GM18517 (cell line): ENCODE data around the gene SGTA.
"Not testable (repeated sequence)": the region's sequence is repeated elsewhere in the genome, so short reads cannot be mapped to it uniquely, and the experiment has no call there.

Experiments used
- ATAC-seq: cut with Tn5 transposase; IDR thresholded peaks from one replicate; pipeline ENCODE4 v1.9.1; 2021; ENCODE audit warnings: mild to moderate bottlenecking, moderate library complexity; ENCODE audit not compliant: unreplicated experiment

Gene SGTA

GRCh38 chr19:2716722-2717637 lies 66.1 kb downstream of the SGTA start:
- ATAC-seq: no peak

GRCh38 chr19:2716275-2716650 lies 66.8 kb downstream of the SGTA start:
- ATAC-seq: no peak

GRCh38 chr19:2715470-2716274 lies 67.4 kb downstream of the SGTA start:
- no peak for ATAC-seq

- ATAC-seq: no peak
Observed at GRCh38 chr19:2714531-2715269, 68.4 kb downstream of the SGTA start.

GRCh38 chr19:2714102-2714501 lies 69.0 kb downstream of the SGTA start:
- not testable (repeated sequence) for ATAC-seq

- ATAC-seq: not testable (repeated sequence)
Observed at GRCh38 chr19:2713170-2713569, 69.9 kb downstream of the SGTA start.

GRCh38 chr19:2711875-2712205 lies 71.2 kb downstream of the SGTA start:
- ATAC-seq: no peak

- ATAC-seq: no peak
Observed at GRCh38 chr19:2711172-2711874, 71.8 kb downstream of the SGTA start.

- ATAC-seq: no peak
Observed at GRCh38 chr19:2706251-2706650, 76.8 kb downstream of the SGTA start.
